Measurements from ENCODE around the gene BACE1. TPM values are rescaled to one million over a fixed set of nuclear protein-coding genes. Genes with fewer than 3 reads are reported as not detected.

Gene BACE1
- total and polyA plus RNA-seq, 2 donors (not counting 1 experiment from before 2014, with no cell fraction given): 0.06 TPM; not detected in 1

- intact Hi-C loops (cut with micrococcal nuclease): no loop called here
- Histone ChIP-seq H3K9me3 (ENCODE audit: control extremely low read depth in 1 of 3, control insufficient read depth in 2 of 3, insufficient read depth in 1 of 3, low read length in 2 of 3) (no peaks in the 10 kb centered on the region), H3K27me3 (replicated peaks in 1 of 4; ENCODE audit: control extremely low read depth in 1 of 4, control insufficient read depth in 3 of 4, insufficient read depth in 4 of 4, low read length in 3 of 4) (no peaks in the 10 kb centered on the region), H3K36me3 (replicated peaks in 1 of 2; ENCODE audit: control extremely low read depth in 1 of 2, control insufficient read depth in 1 of 2, extremely low read depth in 1 of 2, insufficient read depth in 2 of 2, low read length in 1 of 2) (peaks cover 3 to 24% of the 10 kb centered on the region in 2 experiments), H2AFZ (ENCODE audit: insufficient read depth, low read depth, low read length, poor library complexity, severe bottlenecking) (no peak overlapping the region), H3K4me3 (ENCODE audit: control extremely low read depth in 1 of 5, extremely low read depth in 1 of 5, insufficient read depth in 1 of 5, low read depth in 2 of 5, low read length in 4 of 5) (no peak overlapping the region), H3K79me2 (ENCODE audit: control insufficient read depth, insufficient read depth, low read length) (peaks cover under 1% of the 10 kb centered on the region), H3K4me2 (replicated peaks; ENCODE audit: low read depth, low read length, poor library complexity, severe bottlenecking) (no peak overlapping the region), H4K20me1 (ENCODE audit: control insufficient read depth, insufficient read depth, low read length, poor library complexity, severe bottlenecking) (no peaks in the 10 kb centered on the region), H3K27ac (ENCODE audit: low read length in 2 of 2) (no peak overlapping the region), H3K9ac (ENCODE audit: low read length) (no peak overlapping the region), H3K4me1 (ENCODE audit: control insufficient read depth in 2 of 2, insufficient read depth in 2 of 2, low read length in 2 of 2) (peaks cover 3 to 5% of the 10 kb centered on the region in 2 donors)
- TF ChIP-seq CTCF (IDR thresholded peaks at IDR 0.05) (no peak), EZH2 (IDR thresholded peaks at IDR 0.05; ENCODE audit: borderline replicate concordance, insufficient read depth, low read depth, low read length, poor library complexity, severe bottlenecking) (no peak)
- 95% methylated on average over 2 of the region's 5 CpGs for WGBS (ENCODE audit: insufficient coverage)
- DNase-seq (no peak), ATAC-seq (ENCODE audit: low read depth) (no peak)
- no peak overlapping the region for H3K4me3 Mint-ChIP-seq
- peaks cover 12% of the 10 kb centered on the region for H3K4me1 Mint-ChIP-seq
- no peaks in the 10 kb centered on the region for H3K27me3 Mint-ChIP-seq
- no peaks in the 10 kb centered on the region for H3K9me3 Mint-ChIP-seq (ENCODE audit: insufficient read depth)
- H3K27ac Mint-ChIP-seq: no peak overlapping the region
- POLR2A ChIA-PET: no interaction called here
- CTCF ChIA-PET: interaction anchor here (3.0 kb wide), 1 partner anchor 12 kb away, joined by 13 read pairs; no protein-coding TSS in a partner anchor
These were observed 77.8 kb downstream of the BACE1 start for GRCh38 chr11:117238221-117238620.

Small RNA genes lying within 50 kb of the gene (small RNA-seq; reads per million reads assigned to genes)
- not detected for gene RF00564 (ENCODE audit: insufficient read length, low read depth, low replicate concordance)

Other genes with a start within 250 kb of the BACE1 start
- 180 and 196 TPM in 2 replicates for gene SIK3, start 217.8 kb downstream of the BACE1 start, total RNA-seq
- gene SIK3, start 217.8 kb downstream of the BACE1 start, polyA plus RNA-seq: 36.5 and 59.0 TPM in 2 replicates
- gene PAFAH1B2, start 172.0 kb downstream of the BACE1 start, total RNA-seq: 98.1 and 103 TPM in 2 replicates
- 10.7 and 14.8 TPM in 2 replicates for gene PAFAH1B2, start 172.0 kb downstream of the BACE1 start, polyA plus RNA-seq
- gene SIDT2, start 137.5 kb downstream of the BACE1 start, total RNA-seq: 241 and 245 TPM in 2 replicates
- gene SIDT2, start 137.5 kb downstream of the BACE1 start, polyA plus RNA-seq: 78.9 and 291 TPM in 2 replicates
- gene TAGLN, start 116.9 kb downstream of the BACE1 start, total RNA-seq: 51.8 and 55.7 TPM in 2 replicates
- 17.9 and 103 TPM in 2 replicates for gene TAGLN, start 116.9 kb downstream of the BACE1 start, polyA plus RNA-seq
- gene PCSK7, start 84.2 kb downstream of the BACE1 start, total RNA-seq: 283 and 294 TPM in 2 replicates
- gene PCSK7, start 84.2 kb downstream of the BACE1 start, polyA plus RNA-seq: 203 and 221 TPM in 2 replicates
- gene RNF214, start 83.6 kb downstream of the BACE1 start, total RNA-seq: 33.6 and 36.1 TPM in 2 replicates
- gene RNF214, start 83.6 kb downstream of the BACE1 start, polyA plus RNA-seq: 12.5 and 16.0 TPM in 2 replicates
- 11.2 and 13.9 TPM in 2 replicates for gene BACE1-AS, start 24.9 kb downstream of the BACE1 start, total RNA-seq
- gene BACE1-AS, start 24.9 kb downstream of the BACE1 start, polyA plus RNA-seq: 3.3 and 3.5 TPM in 2 replicates
- gene CEP164, start 11.6 kb upstream of the BACE1 start, total RNA-seq: 48.7 and 54.8 TPM in 2 replicates
- 31.5 and 36.8 TPM in 2 replicates for gene CEP164, start 11.6 kb upstream of the BACE1 start, polyA plus RNA-seq

Measured in B cell (primary cell).